HL-60/S4 treated with phorbol 12-myristate 13-acetate at 8.2 ng/mL for 4 days and 3 days (cell line): Measurements from ENCODE around the gene FBXO22.

Experiments
- in situ Hi-C: fragments of 300-500 bp; cut with MboI; formaldehyde crosslinking; loops from 2 replicates; pipeline ENCODE4 v1.15.0; 2022; ENCODE audit warnings: low sequenced_read_pairs

The FBXO22 gene

GRCh38 chr15:75918135-75918534, 14.5 kb downstream of the FBXO22 start:
- in situ Hi-C loops: no loop called here

GRCh38 chr15:75920079-75920478, 16.4 kb downstream of the FBXO22 start:
- in situ Hi-C loops: no loop called here

GRCh38 chr15:75921732-75922703, 18.3 kb downstream of the FBXO22 start:
- in situ Hi-C loops: no loop called here

- in situ Hi-C loops: no loop called here
Measured at GRCh38 chr15:75923756-75924155, 20.1 kb downstream of the FBXO22 start.

- in situ Hi-C loops: no loop called here
Measured at GRCh38 chr15:75924576-75924975, 20.9 kb downstream of the FBXO22 start.

- in situ Hi-C loops: no loop called here
Measured at GRCh38 chr15:75925440-75925839, 21.8 kb downstream of the FBXO22 start.

- in situ Hi-C loops: no loop called here
Measured at GRCh38 chr15:75926931-75927330, 23.3 kb downstream of the FBXO22 start.

- in situ Hi-C loops: no loop called here
Measured at GRCh38 chr15:75927601-75928000, 23.9 kb downstream of the FBXO22 start.

GRCh38 chr15:75928680-75929608, 25.3 kb downstream of the FBXO22 start:
- in situ Hi-C loops: no loop called here

- in situ Hi-C loops: no loop called here
Measured at GRCh38 chr15:75929799-75930565, 26.3 kb downstream of the FBXO22 start.

GRCh38 chr15:75930866-75931265, 27.2 kb downstream of the FBXO22 start:
- in situ Hi-C loops: no loop called here

- in situ Hi-C loops: no loop called here
Measured at GRCh38 chr15:75942464-75942863, 38.8 kb downstream of the FBXO22 start.

- in situ Hi-C loops: no loop called here
Measured at GRCh38 chr15:75943246-75943645, 39.6 kb downstream of the FBXO22 start.

GRCh38 chr15:75943713-75944215, 40.1 kb downstream of the FBXO22 start:
- in situ Hi-C loops: no loop called here

GRCh38 chr15:75945953-75946352, 42.3 kb downstream of the FBXO22 start:
- in situ Hi-C loops: no loop called here

GRCh38 chr15:75947092-75947491, 43.4 kb downstream of the FBXO22 start:
- in situ Hi-C loops: no loop called here

- in situ Hi-C loops: no loop called here
Measured at GRCh38 chr15:75948761-75949296, 45.2 kb downstream of the FBXO22 start.

- in situ Hi-C loops: no loop called here
Measured at GRCh38 chr15:75952525-75952924, 48.8 kb downstream of the FBXO22 start.

- in situ Hi-C loops: no loop called here
Measured at GRCh38 chr15:75955720-75956119, 52.0 kb downstream of the FBXO22 start.

- in situ Hi-C loops: no loop called here
Measured at GRCh38 chr15:75961331-75961730, 57.7 kb downstream of the FBXO22 start.
